ENCODE data around the gene SLC18A3. TPM values are rescaled to one million over a fixed set of nuclear protein-coding genes. Genes with fewer than 3 reads are reported as not detected.

SLC18A3 gene
- total RNA-seq, 1 experiment from 2014 or later, result not detected

GRCh38 chr10:49645417-49645816 lies 35.3 kb downstream of the SLC18A3 start:
- peaks cover 18% of the 10 kb centered on the region; the same call in 1 of the 2 replicates for H3K27me3 ChIP-seq (ENCODE audit: insufficient read depth, low read length)
- no peak for DNase-seq (ENCODE audit: low read depth, low spot score)
- no TSS peak for BruUV-seq (replicated peaks)

GRCh38 chr10:49645871-49646870 lies 36.1 kb downstream of the SLC18A3 start:
- Histone ChIP-seq H3K4me3 (replicated peaks in 1 of 2; ENCODE audit: low read depth in 1 of 2, low read length in 2 of 2) (no peak overlapping the region), H3K4me2 (ENCODE audit: low read length) (no peak overlapping the region), H3K27ac (ENCODE audit: low read depth, low read length) (no peak overlapping the region), H3K9me3 (ENCODE audit: control insufficient read depth in 1 of 2, insufficient read depth in 1 of 2, low read depth in 1 of 2, low read length in 2 of 2) (no peaks in the 10 kb centered on the region), H3K36me3 (ENCODE audit: control insufficient read depth in 1 of 2, insufficient read depth in 2 of 2, low read length in 2 of 2) (no peaks in the 10 kb centered on the region), H3K9ac (ENCODE audit: low read length) (no peak overlapping the region), H3K9me2 (ENCODE audit: insufficient read depth) (no peaks in the 10 kb centered on the region), H3K27me3 (ENCODE audit: insufficient read depth, low read length) (peaks cover 16% of the 10 kb centered on the region; the same call in 1 of the 2 replicates), H3K79me2 (ENCODE audit: insufficient read depth, low read length) (no peaks in the 10 kb centered on the region), H4K20me1 (ENCODE audit: insufficient read depth) (no peaks in the 10 kb centered on the region), H3K4me1 (ENCODE audit: control insufficient read depth in 1 of 2, insufficient read depth in 2 of 2, low read length in 2 of 2) (no peaks in the 10 kb centered on the region), H2AFZ (ENCODE audit: low read depth, low read length, poor library complexity, severe bottlenecking) (no peak overlapping the region)
- no TSS peak for BruUV-seq (replicated peaks)
- ATAC-seq, result no peak
- TF ChIP-seq ZNF274 (IDR thresholded peaks at IDR 0.05; ENCODE audit: low read depth, low read length), result no peak
- no peak for TF ChIP-seq EGR1 (IDR thresholded peaks at IDR 0.05; ENCODE audit: low read depth)
- no peak for TF ChIP-seq SRF (IDR thresholded peaks at IDR 0.05; ENCODE audit: low read depth)
- TF ChIP-seq TCF7L2 (IDR thresholded peaks at IDR 0.05; ENCODE audit: borderline replicate concordance, extremely low read depth, insufficient read depth, insufficient read length), result no peak
- TF ChIP-seq POLR2AphosphoS5 (IDR thresholded peaks at IDR 0.05; ENCODE audit: low read depth, low read length), result no peak
- TF ChIP-seq EZH2 (IDR thresholded peaks at IDR 0.05), result no peak
- TF ChIP-seq ZFX (IDR thresholded peaks at IDR 0.05), result no peak
- ChIA-PET RAD21 (ENCODE audit: low non-redundant PET in 1 of 2, low total read pairs in 2 of 2, uncharacterized antibody in 2 of 2, unreplicated experiment in 2 of 2) (no interaction called here), POLR2A (no interaction called here), CTCF (no interaction called here)
- no peak for DNase-seq (ENCODE audit: low read depth, low spot score)
- intact Hi-C loops (cut with micrococcal nuclease), result no loop called here

More at GRCh38 chr10:49645417-49645816, 35.3 kb downstream of the SLC18A3 start:
- ChIA-PET RAD21 (ENCODE audit: low non-redundant PET in 1 of 2, low total read pairs in 2 of 2, uncharacterized antibody in 2 of 2, unreplicated experiment in 2 of 2) (no interaction called here), CTCF (no interaction called here), POLR2A (no interaction called here)
- Histone ChIP-seq H2AFZ (ENCODE audit: low read depth, low read length, poor library complexity, severe bottlenecking) (no peak overlapping the region), H3K9me2 (ENCODE audit: insufficient read depth) (no peaks in the 10 kb centered on the region), H3K9me3 (ENCODE audit: control insufficient read depth in 1 of 2, insufficient read depth in 1 of 2, low read depth in 1 of 2, low read length in 2 of 2) (no peaks in the 10 kb centered on the region), H3K36me3 (ENCODE audit: control insufficient read depth in 1 of 2, insufficient read depth in 2 of 2, low read length in 2 of 2) (no peaks in the 10 kb centered on the region), H4K20me1 (ENCODE audit: insufficient read depth) (no peaks in the 10 kb centered on the region), H3K27ac (ENCODE audit: low read depth, low read length) (no peak overlapping the region), H3K9ac (ENCODE audit: low read length) (no peak overlapping the region), H3K4me3 (replicated peaks in 1 of 2; ENCODE audit: low read depth in 1 of 2, low read length in 2 of 2) (no peak overlapping the region), H3K4me2 (ENCODE audit: low read length) (no peak overlapping the region), H3K4me1 (ENCODE audit: control insufficient read depth in 1 of 2, insufficient read depth in 2 of 2, low read length in 2 of 2) (no peaks in the 10 kb centered on the region), H3K79me2 (ENCODE audit: insufficient read depth, low read length) (no peaks in the 10 kb centered on the region)
- intact Hi-C loops (cut with micrococcal nuclease), result no loop called here
- no peak for ATAC-seq
- TF ChIP-seq ZFX (IDR thresholded peaks at IDR 0.05) (no peak), RAD21 (IDR thresholded peaks at IDR 0.05; ENCODE audit: low read depth) (no peak), EZH2 (IDR thresholded peaks at IDR 0.05) (no peak), SRF (IDR thresholded peaks at IDR 0.05; ENCODE audit: low read depth) (no peak)

Data from HCT116 (cell line).